ENCODE results near the gene RSAD1. TPM values are rescaled to one million over a fixed set of nuclear protein-coding genes. Genes with fewer than 3 reads are reported as not detected.

The RSAD1 gene
- total and polyA plus RNA-seq, 4 donors, result 10.8 to 22.7 (median 18.6) TPM

- no peak overlapping the region for H3K9ac ChIP-seq (ENCODE audit: low read depth in 1 of 2, low read length in 2 of 2)
- H3K9me3 ChIP-seq (ENCODE audit: control insufficient read depth in 4 of 4, low read length in 3 of 4), result no peaks in the 10 kb centered on the region
- WGBS, result 98% methylated on average over 8 of the region's 8 CpGs
- no peak overlapping the region for H3K27ac ChIP-seq (ENCODE audit: low read depth in 1 of 2, low read length in 2 of 2)
- no peak overlapping the region for H3K4me3 ChIP-seq (ENCODE audit: low read depth in 1 of 3, low read length in 3 of 3)
- H3K4me1 ChIP-seq (ENCODE audit: control insufficient read depth in 4 of 4, insufficient read depth in 4 of 4, low read length in 3 of 4), result no peaks in the 10 kb centered on the region
- no peaks in the 10 kb centered on the region for H3K27me3 ChIP-seq (ENCODE audit: control insufficient read depth in 4 of 4, insufficient read depth in 4 of 4, low read length in 3 of 4)
- no peaks in the 10 kb centered on the region for H3K36me3 ChIP-seq (ENCODE audit: control insufficient read depth in 4 of 4, insufficient read depth in 3 of 4, low read depth in 1 of 4, low read length in 3 of 4)
- DNase-seq (ENCODE audit: low spot score), result no peak
- TF ChIP-seq TAF1 (conservative IDR thresholded peaks at IDR 0.05) (no peak), GABPA (IDR thresholded peaks at IDR 0.05 in 1 of 2, conservative IDR thresholded peaks at IDR 0.05 in 1 of 2) (no peak), ATF3 (IDR thresholded peaks at IDR 0.05) (no peak), FOXA2 (IDR thresholded peaks at IDR 0.05) (no peak), SP1 (IDR thresholded peaks at IDR 0.05) (no peak), JUND (IDR thresholded peaks at IDR 0.05) (no peak), CTCF (IDR thresholded peaks at IDR 0.05; ENCODE audit: low read depth, low read length, missing input control) (no peak), HNF4A (conservative IDR thresholded peaks at IDR 0.05) (no peak), FOXA1 (IDR thresholded peaks at IDR 0.05) (no peak), NR2F2 (IDR thresholded peaks at IDR 0.05) (no peak), MAX (IDR thresholded peaks at IDR 0.05) (no peak), RXRA (IDR thresholded peaks at IDR 0.05) (no peak), REST (IDR thresholded peaks at IDR 0.05) (no peak), HNF4G (IDR thresholded peaks at IDR 0.05) (no peak), ZBTB33 (IDR thresholded peaks at IDR 0.05) (no peak)
These were observed 17.3 kb downstream of the RSAD1 start for GRCh38 chr17:50495918-50496317.

Measured in liver (tissue), 9 donors.